ENCODE data around the gene SLC11A2. TPM values are rescaled to one million over a fixed set of nuclear protein-coding genes. Genes with fewer than 3 reads are reported as not detected.

SLC11A2 gene
- total and polyA plus RNA-seq, 2 of the 13 experiments (the other 11 are each of a cell fraction or from before 2014, with no cell fraction given), result 71.7 to 77.0 TPM

DNA sequence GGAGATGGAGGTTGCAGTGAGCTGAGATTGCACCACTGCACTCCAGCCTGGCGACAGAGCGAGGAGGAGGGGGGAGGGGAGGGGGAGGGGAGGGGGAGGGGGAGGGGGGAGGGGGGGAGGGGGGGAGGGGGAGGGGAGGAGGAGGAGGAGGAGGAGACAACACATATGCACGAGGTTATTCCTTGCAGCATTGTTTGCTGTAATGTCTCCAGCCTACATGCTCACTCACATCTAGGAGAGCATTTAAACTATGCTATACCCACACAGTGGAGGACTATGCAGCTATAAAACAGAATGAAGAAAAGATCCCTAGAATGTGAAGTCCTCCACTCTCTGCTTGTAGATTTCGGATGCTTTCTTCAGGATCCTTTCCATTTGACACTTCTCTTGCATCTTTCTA lies 77.4 kb downstream of the SLC11A2 start:
- Histone ChIP-seq H3K9me3 (ENCODE audit: low read length) (no peaks in the 10 kb centered on the region), H3K4me1 (ENCODE audit: insufficient read depth, low read length) (no peaks in the 10 kb centered on the region), H3K4me2 (ENCODE audit: low read depth, low read length) (no peak overlapping the region), H3K36me3 (replicated peaks in 1 of 2; ENCODE audit: control insufficient read depth in 1 of 2, insufficient read depth in 2 of 2, low read length in 2 of 2) (no peaks in the 10 kb centered on the region), H4K20me1 (ENCODE audit: insufficient read depth, low read length) (no peaks in the 10 kb centered on the region), H3K79me2 (ENCODE audit: insufficient read depth, low read length) (no peaks in the 10 kb centered on the region), H2AFZ (ENCODE audit: low read length) (no peak overlapping the region), H3K4me3 (replicated peaks in 1 of 3; ENCODE audit: insufficient read depth in 1 of 3, low read depth in 2 of 3, low read length in 3 of 3) (no peak overlapping the region), H3K9ac (ENCODE audit: insufficient read depth, low read depth, low read length) (no peak overlapping the region), H3K27ac (ENCODE audit: extremely low read length, insufficient read depth, low read length) (no peak overlapping the region), H3K27me3 (ENCODE audit: control insufficient read depth in 1 of 2, insufficient read depth in 2 of 2, low read length in 2 of 2) (no peaks in the 10 kb centered on the region)
- DNase-seq (ENCODE audit: low spot score) (no peak), ATAC-seq (no peak), FAIRE-seq (no peak)
- BruUV-seq (replicated peaks), result no TSS peak
- ChIA-PET POLR2A (no interaction called here), CTCF (ENCODE audit: low intra/inter-chr PET ratio, low total read pairs) (no interaction called here)
- 67% methylated on average over 4 of the region's 4 CpGs for WGBS (ENCODE audit: low lambda C conversion rate)
- in situ Hi-C loops (cut with HindIII; ENCODE audit: extremely low pct_ligation_motif_present, low pct_unique_long_range_greater_than_20kb), result no loop called here
- intact Hi-C loops (cut with micrococcal nuclease; ENCODE audit: unreplicated experiment), result no loop called here
- TF ChIP-seq ARID4A (CRISPR knock-in tag; IDR thresholded peaks at IDR 0.05; ENCODE audit: borderline replicate concordance) (no peak), PCBP2 (optimal IDR thresholded peaks at IDR 0.05; ENCODE audit: low read depth, low read length, poor library complexity, severe bottlenecking) (peak; percentile 58), TBX2 (CRISPR knock-in tag; IDR thresholded peaks at IDR 0.05; ENCODE audit: borderline replicate concordance) (no peak), ZNF431 (CRISPR knock-in tag; IDR thresholded peaks at IDR 0.05; ENCODE audit: borderline replicate concordance, low read depth) (no peak), PCBP1 (IDR thresholded peaks at IDR 0.05; ENCODE audit: borderline replicate concordance, low read depth, low read length) (0 out of 2 replicates have a peak, but pooled peaks have one; percentile 57), HNRNPK (IDR thresholded peaks at IDR 0.05; ENCODE audit: low read depth, low read length, poor library complexity, severe bottlenecking) (peak; percentile 94)

Measured in HepG2 (cell line).